ENCODE measurements around the gene SEPHS1. TPM values are rescaled to one million over a fixed set of nuclear protein-coding genes. Genes with fewer than 3 reads are reported as not detected.
"Not testable (repeated sequence)": the region's sequence is repeated elsewhere in the genome, so short reads cannot be mapped to it uniquely, and the experiment has no call there.

Gene SEPHS1
- total RNA-seq, 4 donors from 2014 or later, result 28.9 to 41.3 (median 37.9) TPM

- no peak for DNase-seq (ENCODE audit: low spot score)
- TF ChIP-seq CTCF (IDR thresholded peaks at IDR 0.05), result no peak
Observed at GRCh38 chr10:13390604-13391522, 42.8 kb upstream of the SEPHS1 start.

GRCh38 chr10:13388478-13389230, 40.6 kb upstream of the SEPHS1 start:
- no peak for ATAC-seq (ENCODE audit: low FRiP score)
- TF ChIP-seq CTCF (IDR thresholded peaks at IDR 0.05), result no peak
- DNase-seq (ENCODE audit: low spot score), result no peak

More at GRCh38 chr10:13390604-13391522, 42.8 kb upstream of the SEPHS1 start:
- no peak for ATAC-seq (ENCODE audit: low FRiP score)

- no peak for TF ChIP-seq CTCF (IDR thresholded peaks at IDR 0.05)
- ATAC-seq (ENCODE audit: low FRiP score) (no peak), DNase-seq (ENCODE audit: low spot score) (no peak)
Observed at GRCh38 chr10:13386021-13386420, 37.9 kb upstream of the SEPHS1 start.

- no peak for ATAC-seq (ENCODE audit: low FRiP score)
- no peak for TF ChIP-seq CTCF (IDR thresholded peaks at IDR 0.05)
Observed at GRCh38 chr10:13383399-13383761, 35.3 kb upstream of the SEPHS1 start.

GRCh38 chr10:13382703-13383398, 34.8 kb upstream of the SEPHS1 start:
- DNase-seq (ENCODE audit: low spot score) (no peak), ATAC-seq (ENCODE audit: low FRiP score) (peak; percentile 41)
- TF ChIP-seq CTCF (IDR thresholded peaks at IDR 0.05), result no peak

More at GRCh38 chr10:13383399-13383761, 35.3 kb upstream of the SEPHS1 start:
- no peak for DNase-seq (ENCODE audit: low spot score)

GRCh38 chr10:13379061-13379460, 31.0 kb upstream of the SEPHS1 start:
- not testable (repeated sequence) for ATAC-seq (ENCODE audit: low FRiP score); DNase-seq (ENCODE audit: low spot score)

GRCh38 chr10:13376746-13377145, 28.7 kb upstream of the SEPHS1 start:
- DNase-seq (ENCODE audit: low spot score), result no peak
- no peak for ATAC-seq (ENCODE audit: low FRiP score)
- TF ChIP-seq CTCF (IDR thresholded peaks at IDR 0.05), result no peak

Measured in omental fat pad (tissue), 4 donors.